ENCODE data around the gene SGCD.

DNA sequence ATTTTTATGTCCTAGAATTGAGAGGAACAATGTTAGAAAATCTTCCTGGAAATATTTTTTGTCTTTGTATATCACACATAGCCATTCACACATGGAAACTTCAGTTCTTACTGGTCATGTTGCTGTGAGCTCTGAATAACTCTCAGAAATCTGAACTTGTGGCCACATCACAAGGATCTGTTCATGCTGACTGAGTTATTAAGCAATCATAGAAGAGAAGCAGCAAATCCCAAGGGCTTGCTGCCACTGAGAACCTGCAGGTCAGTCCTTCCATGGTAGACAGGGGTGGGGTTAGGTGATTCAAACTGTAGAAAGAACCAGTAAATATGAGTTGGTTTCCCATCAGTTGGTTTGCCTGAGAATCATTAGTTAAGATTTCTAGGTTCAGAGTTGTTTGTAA is 27.6 kb downstream of the SGCD start:
- TF ChIP-seq, protein P1, sequence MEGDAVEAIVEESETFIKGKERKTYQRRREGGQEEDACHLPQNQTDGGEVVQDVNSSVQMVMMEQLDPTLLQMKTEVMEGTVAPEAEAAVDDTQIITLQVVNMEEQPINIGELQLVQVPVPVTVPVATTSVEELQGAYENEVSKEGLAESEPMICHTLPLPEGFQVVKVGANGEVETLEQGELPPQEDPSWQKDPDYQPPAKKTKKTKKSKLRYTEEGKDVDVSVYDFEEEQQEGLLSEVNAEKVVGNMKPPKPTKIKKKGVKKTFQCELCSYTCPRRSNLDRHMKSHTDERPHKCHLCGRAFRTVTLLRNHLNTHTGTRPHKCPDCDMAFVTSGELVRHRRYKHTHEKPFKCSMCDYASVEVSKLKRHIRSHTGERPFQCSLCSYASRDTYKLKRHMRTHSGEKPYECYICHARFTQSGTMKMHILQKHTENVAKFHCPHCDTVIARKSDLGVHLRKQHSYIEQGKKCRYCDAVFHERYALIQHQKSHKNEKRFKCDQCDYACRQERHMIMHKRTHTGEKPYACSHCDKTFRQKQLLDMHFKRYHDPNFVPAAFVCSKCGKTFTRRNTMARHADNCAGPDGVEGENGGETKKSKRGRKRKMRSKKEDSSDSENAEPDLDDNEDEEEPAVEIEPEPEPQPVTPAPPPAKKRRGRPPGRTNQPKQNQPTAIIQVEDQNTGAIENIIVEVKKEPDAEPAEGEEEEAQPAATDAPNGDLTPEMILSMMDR (IDR thresholded peaks at IDR 0.05), result no peak
- TF ChIP-seq EP300 (IDR thresholded peaks at IDR 0.05), result no peak
